Esophagus muscularis mucosa (tissue), 4 donors: ENCODE results near the gene KRT9.

Source experiments
- EP300 ChIP-seq: sonication (generic); formaldehyde crosslinking; IDR thresholded peaks from one replicate; pipeline ENCODE4 v1.6.1; 2017; ENCODE audit warnings: antibody characterized with exemption
- POLR2A ChIP-seq: fragments of 450-650 bp; IDR thresholded peaks from one replicate; pipeline ENCODE4 v1.6.1; 2017; ENCODE audit warnings: antibody characterized with exemption, moderate library complexity, mild to moderate bottlenecking, low read depth
- POLR2AphosphoS5 ChIP-seq, 2 donors: sonication (generic); formaldehyde crosslinking; IDR thresholded peaks; one replicate each; pipeline ENCODE4 v1.6.1; 2017; ENCODE audit warnings: antibody characterized with exemption in 2 of 2
- TF ChIP-seq, protein P1 (sequence below), 3 experiments: fragments of 200-600 bp in 2 of 3; fragments of 450-650 bp in 1 of 3; sonication (generic) in 2 of 3; IDR thresholded peaks; one replicate each; pipeline ENCODE4 v1.5.1; 2017 to 2019; ENCODE audit warnings: antibody characterized with exemption in 3 of 3, mild to moderate bottlenecking in 2 of 3, moderate library complexity in 1 of 3

DNA sequence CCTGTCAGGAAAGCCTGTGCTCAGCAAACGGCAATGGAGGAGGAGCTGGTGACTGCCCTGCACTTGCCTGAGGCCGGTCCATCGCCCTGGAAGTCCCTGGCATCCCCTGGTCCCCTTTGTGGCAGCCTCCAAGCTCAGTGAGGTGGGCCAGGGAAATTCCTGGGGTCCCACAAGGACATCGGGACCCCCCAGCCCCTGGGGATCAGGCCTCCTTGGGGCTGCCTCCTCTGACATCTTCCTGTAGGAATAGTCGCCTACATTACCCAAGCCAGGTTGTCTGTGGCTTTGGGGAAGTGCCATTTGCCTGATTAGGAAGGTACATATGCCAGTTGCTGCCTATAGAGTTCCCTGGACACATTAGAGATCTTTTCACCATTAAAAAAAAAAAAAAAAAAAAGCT, 7.1 kb upstream of the KRT9 start:
- no peak for TF ChIP-seq EP300
- TF ChIP-seq, protein P1, sequence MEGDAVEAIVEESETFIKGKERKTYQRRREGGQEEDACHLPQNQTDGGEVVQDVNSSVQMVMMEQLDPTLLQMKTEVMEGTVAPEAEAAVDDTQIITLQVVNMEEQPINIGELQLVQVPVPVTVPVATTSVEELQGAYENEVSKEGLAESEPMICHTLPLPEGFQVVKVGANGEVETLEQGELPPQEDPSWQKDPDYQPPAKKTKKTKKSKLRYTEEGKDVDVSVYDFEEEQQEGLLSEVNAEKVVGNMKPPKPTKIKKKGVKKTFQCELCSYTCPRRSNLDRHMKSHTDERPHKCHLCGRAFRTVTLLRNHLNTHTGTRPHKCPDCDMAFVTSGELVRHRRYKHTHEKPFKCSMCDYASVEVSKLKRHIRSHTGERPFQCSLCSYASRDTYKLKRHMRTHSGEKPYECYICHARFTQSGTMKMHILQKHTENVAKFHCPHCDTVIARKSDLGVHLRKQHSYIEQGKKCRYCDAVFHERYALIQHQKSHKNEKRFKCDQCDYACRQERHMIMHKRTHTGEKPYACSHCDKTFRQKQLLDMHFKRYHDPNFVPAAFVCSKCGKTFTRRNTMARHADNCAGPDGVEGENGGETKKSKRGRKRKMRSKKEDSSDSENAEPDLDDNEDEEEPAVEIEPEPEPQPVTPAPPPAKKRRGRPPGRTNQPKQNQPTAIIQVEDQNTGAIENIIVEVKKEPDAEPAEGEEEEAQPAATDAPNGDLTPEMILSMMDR (IDR thresholded peaks at IDR 0.05): no peak
- TF ChIP-seq POLR2AphosphoS5 (IDR thresholded peaks at IDR 0.05): no peak
- no peak for TF ChIP-seq POLR2A
